Effector CD4-positive, alpha-beta T cell (primary cell): ENCODE measurements around the gene SH3D21.

ENCODE experiments used
- DNase-seq: peaks from one replicate; pipeline ENCODE4 v3.0.0-alpha.2; 2020

Gene SH3D21

DNA sequence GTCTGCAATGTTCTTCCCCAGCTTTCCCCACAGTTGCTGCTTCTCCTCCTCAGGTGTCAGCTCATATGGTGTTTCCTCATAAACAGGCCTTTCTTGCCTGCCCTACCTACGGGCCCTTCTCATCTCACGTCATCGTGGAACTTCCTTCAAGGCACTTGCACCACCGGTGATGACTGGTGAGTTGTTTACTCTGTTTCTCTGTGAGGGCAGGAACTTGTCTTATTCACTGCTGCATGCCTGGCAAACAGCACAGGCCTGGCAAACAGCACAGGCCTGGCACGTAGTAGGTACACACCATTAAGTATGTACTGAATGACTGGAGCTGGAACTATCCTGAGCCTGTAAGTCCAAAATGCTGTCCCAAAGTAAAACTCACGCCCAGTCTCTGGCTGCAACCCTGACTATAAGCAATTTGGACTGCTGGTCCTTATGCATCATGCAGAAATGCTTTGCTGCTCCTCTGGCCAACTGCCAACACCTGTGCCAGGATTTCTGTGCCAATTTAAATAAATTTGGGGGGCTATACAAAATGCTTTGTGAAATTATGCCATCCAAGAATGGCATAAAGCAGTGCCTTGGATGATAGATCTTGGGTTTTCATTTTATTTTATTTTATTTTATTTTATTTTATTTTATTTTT, 53.9 kb downstream of the SH3D21 start:
- DNase-seq, result peak; percentile 30

DNA sequence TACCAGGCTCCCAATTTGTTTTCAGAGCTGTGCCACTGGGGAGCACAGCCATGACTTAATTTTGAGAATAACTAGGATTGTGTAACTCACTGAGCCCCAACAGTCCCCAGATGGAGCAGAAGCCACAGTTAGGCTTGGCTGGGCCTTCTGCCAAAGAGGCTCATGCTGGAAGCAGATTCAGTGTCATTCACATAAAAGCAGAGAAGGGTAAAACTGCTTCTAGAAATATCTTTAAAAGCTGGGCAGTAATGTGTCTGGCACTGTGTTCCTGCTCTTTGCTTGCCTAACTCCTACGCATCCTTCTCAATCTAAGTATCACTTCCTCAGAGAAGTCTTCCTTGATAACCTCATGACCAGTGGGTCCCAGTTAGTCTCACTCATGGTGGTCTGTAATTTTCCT, 59.2 kb downstream of the SH3D21 start:
- no peak for DNase-seq

DNA sequence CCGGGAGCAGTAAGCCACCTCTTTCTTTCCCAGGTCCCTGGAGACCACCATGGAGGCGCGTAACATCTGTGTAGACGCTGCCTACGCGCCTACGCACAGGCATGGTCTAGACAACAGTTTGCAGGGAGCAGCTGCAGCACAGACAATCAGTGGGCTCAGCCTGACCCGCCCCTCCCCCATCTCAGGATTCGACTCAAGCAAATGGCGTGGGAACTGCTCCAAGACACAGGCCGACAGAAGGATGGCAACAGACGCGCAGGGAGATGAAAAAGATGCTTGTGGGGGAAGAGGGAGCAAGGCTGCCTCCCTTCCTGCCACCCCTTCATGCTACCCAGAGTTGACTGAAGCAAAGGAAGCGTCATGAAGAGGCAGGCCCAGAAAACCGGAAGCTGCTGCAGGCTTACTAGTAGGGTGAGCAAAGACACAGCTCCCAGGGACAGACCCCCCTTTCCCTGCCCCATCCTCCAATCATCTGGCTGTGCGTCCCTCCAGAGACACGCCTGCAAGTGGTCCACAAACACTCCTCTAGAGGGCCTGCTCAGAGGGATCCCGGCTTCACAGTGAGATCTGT, 60.0 kb downstream of the SH3D21 start:
- peak; percentile 59 for DNase-seq

DNA sequence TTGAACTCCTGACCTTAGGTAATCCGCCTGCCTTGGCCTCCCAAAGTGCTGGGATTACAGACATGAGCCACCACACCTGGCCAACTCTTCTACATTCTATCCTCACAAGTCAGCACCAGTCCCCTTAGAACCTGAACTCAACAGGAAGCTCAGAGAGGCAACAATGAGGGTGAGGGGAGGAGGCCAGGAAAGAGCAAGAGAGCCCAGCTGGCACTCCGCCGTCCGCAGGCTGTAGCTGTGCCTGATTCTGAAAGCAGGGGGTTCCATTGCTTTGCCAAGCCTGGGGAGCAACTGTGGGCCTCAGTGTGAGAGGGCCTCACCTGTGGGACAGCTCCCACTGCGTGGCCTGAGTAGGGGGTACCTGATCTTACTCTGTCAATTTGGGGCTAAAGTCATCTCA, 60.9 kb downstream of the SH3D21 start:
- no peak for DNase-seq

DNA sequence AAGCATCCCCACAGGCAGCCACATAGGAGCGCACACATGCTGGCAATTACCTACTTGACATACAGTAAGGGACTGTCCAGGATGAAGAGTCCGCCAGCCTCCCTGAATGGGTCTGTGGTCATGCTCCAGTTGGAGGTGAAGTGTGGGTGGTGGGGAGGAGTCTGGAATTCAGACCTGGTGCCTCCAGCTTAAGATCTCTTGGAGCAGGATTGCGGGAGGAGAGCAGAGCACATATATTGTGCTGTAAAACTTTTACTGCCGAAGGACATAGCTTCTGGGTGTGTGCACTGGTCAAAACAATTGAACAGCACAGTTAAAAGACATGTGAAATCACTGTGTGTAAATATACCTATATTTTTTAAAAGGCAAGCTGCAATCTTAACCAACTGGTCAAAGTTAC, 61.6 kb downstream of the SH3D21 start:
- DNase-seq, result no peak

DNA sequence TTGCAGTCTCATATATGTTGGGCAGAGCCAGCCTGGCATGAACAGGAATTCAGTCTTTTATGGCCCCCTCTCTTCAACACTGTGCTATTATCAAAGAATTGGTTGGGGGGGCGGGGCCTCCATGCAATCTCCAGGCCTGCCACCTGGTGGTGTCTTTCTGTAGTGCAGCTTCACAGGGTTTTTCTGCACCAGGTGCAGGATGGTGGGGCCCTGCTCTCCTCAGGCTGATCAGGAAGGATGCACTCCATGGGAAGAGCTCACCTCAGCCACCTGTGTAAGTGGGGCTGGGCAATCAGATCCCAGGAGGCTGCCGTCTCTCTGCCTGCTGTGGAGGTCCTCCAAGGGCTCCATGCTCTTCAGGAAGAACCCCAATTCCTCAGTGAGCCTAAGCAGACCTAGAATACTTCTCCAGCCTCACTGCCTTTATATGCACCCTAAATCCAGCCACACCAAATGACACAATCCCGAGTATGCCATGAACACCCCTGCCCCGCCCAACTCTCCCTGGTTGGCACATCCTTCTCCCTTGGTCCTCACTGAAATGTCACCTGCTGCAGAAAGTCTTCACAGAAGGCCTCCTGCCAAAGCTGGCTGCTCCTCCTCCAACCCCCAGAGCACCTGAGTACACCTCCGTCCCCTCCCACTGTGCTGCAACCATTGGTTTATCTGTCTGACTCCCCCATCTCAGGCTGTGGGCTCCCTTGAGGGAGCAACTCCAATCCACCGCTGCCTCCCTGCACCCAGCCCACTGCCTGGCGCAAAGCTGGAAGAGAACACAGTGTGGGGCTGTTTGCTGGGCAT, 63.1 kb downstream of the SH3D21 start:
- DNase-seq, result peak; percentile 82
